GM23338 (cell line): ENCODE results near the gene ROR1. TPM values are rescaled to one million over a fixed set of nuclear protein-coding genes. Genes with fewer than 3 reads are reported as not detected.

Experiments used
- ATAC-seq: fragments of 200-7000 bp; cut with Tn5 transposase; 3 replicates; pipeline ENCODE4 v1.9.1; 2020
- DNase-seq: peaks from one replicate; pipeline ENCODE4 v3.0.0-alpha.2; 2015; ENCODE audit warnings: low spot score
- H2AFZ ChIP-seq: fragments of 200-600 bp; sonication (generic); 2 replicates; pipeline ENCODE4 v1.8.0; 2016; ENCODE audit warnings: antibody characterized with exemption, mild to moderate bottlenecking, moderate library complexity
- H3F3A ChIP-seq: fragments of 200-600 bp; sonication (generic); replicated peaks from 2 replicates; pipeline ENCODE4 v1.8.0; 2017; ENCODE audit warnings: antibody characterized with exemption, mixed run types, low read depth
- H3K27ac ChIP-seq: fragments of 200-600 bp; sonication (generic); 2 replicates; pipeline ENCODE4 v1.6.1; 2016; ENCODE audit warnings: low read depth
- H3K27me3 ChIP-seq: fragments of 200-600 bp; sonication (generic); 2 replicates; pipeline ENCODE4 v1.8.0; 2016; ENCODE audit warnings: mild to moderate bottlenecking, mixed run types, moderate library complexity; ENCODE audit not compliant: insufficient read depth
- H3K36me3 ChIP-seq: fragments of 200-600 bp; sonication (generic); 2 replicates; pipeline ENCODE4 v1.8.0; 2016; ENCODE audit warnings: mild to moderate bottlenecking; ENCODE audit not compliant: insufficient read depth
- H3K4me1 ChIP-seq: fragments of 200-600 bp; sonication (generic); 2 replicates; pipeline ENCODE4 v1.8.0; 2016; ENCODE audit warnings: mild to moderate bottlenecking, moderate library complexity; ENCODE audit not compliant: insufficient read depth
- H3K4me2 ChIP-seq: fragments of 200-600 bp; sonication (generic); 2 replicates; pipeline ENCODE4 v1.7.1; 2017; ENCODE audit warnings: mixed run types
- H3K4me3 ChIP-seq: fragments of 200-600 bp; sonication (generic); 2 replicates; pipeline ENCODE4 v1.6.1; 2016; ENCODE audit warnings: mixed run types
- H3K79me2 ChIP-seq: fragments of 200-600 bp; sonication (generic); replicated peaks from 2 replicates; pipeline ENCODE4 v1.8.0; 2017; ENCODE audit warnings: mild to moderate bottlenecking; ENCODE audit not compliant: insufficient read depth
- H3K9me2 ChIP-seq: fragments of 200-600 bp; sonication (generic); 2 replicates; pipeline ENCODE4 v1.8.0; 2017; ENCODE audit not compliant: insufficient read depth
- H4K20me1 ChIP-seq: fragments of 200-600 bp; sonication (generic); replicated peaks from 2 replicates; pipeline ENCODE4 v1.8.0; 2017; ENCODE audit warnings: mild to moderate bottlenecking; ENCODE audit not compliant: insufficient read depth
- H3K27ac Mint-ChIP-seq: 2 replicates; pipeline ENCODE4 v1.8.0; 2020; ENCODE audit warnings: inconsistent platforms, mild to moderate bottlenecking, moderate library complexity, mixed read lengths
- H3K27me3 Mint-ChIP-seq: 3 replicates; pipeline ENCODE4 v1.8.0; 2022; ENCODE audit warnings: low read depth, mild to moderate bottlenecking, moderate library complexity, mixed read lengths, inconsistent platforms; ENCODE audit not compliant: insufficient read depth, poor library complexity
- H3K36me3 Mint-ChIP-seq: 3 replicates; pipeline ENCODE4 v1.8.0; 2021; ENCODE audit warnings: low read depth, mild to moderate bottlenecking, inconsistent platforms, moderate library complexity, mixed read lengths
- H3K4me1 Mint-ChIP-seq: 3 replicates; pipeline ENCODE4 v1.8.0; 2020; ENCODE audit warnings: mild to moderate bottlenecking, inconsistent platforms, mixed read lengths
- H3K4me3 Mint-ChIP-seq: 3 replicates; pipeline ENCODE4 v1.8.0; 2021; ENCODE audit warnings: moderate library complexity, mild to moderate bottlenecking, inconsistent platforms, mixed read lengths
- H3K9me3 Mint-ChIP-seq: 3 replicates; pipeline ENCODE4 v1.8.0; 2020; ENCODE audit warnings: moderate library complexity, mild to moderate bottlenecking, inconsistent platforms, mixed read lengths
- CREB1 ChIP-seq: fragments of 250-450 bp; sonication (Bioruptor Pico); IDR thresholded peaks from 2 replicates; pipeline ENCODE4 v1.5.0; 2020; ENCODE audit warnings: low read depth, mild to moderate bottlenecking, moderate library complexity
- CTCF ChIP-seq, 2 experiments: fragments of 200-600 bp in 1 of 2; sonication (generic) in 1 of 2; conservative IDR thresholded peaks; 2 replicates each; pipeline versions ENCODE4 v1.5.1 to v1.6.1; 2016 to 2017; ENCODE audit warnings: antibody characterized with exemption in 2 of 2, low read depth in 2 of 2, mild to moderate bottlenecking in 2 of 2, moderate library complexity in 1 of 2
- EZH2 ChIP-seq: fragments of 200-600 bp; sonication (generic); IDR thresholded peaks from one replicate; pipeline ENCODE4 v1.8.0; 2017; ENCODE audit warnings: antibody characterized with exemption, mild to moderate bottlenecking, low read depth; ENCODE audit not compliant: unreplicated experiment
- EZH2phosphoT487 ChIP-seq: fragments of 200-600 bp; sonication (generic); IDR thresholded peaks from one replicate; pipeline ENCODE4 v1.8.1; 2018; ENCODE audit warnings: antibody characterized with exemption; ENCODE audit not compliant: unreplicated experiment
- NANOG ChIP-seq: IDR thresholded peaks from 2 replicates; pipeline ENCODE4 v1.6.1; 2016; ENCODE audit warnings: antibody characterized with exemption, borderline replicate concordance
- REST ChIP-seq: IDR thresholded peaks from one replicate; pipeline ENCODE4 v1.6.1; 2018; ENCODE audit warnings: antibody characterized with exemption; ENCODE audit not compliant: unreplicated experiment
- STAT1 ChIP-seq: IDR thresholded peaks from one replicate; pipeline ENCODE4 v1.6.1; 2016; ENCODE audit warnings: antibody characterized with exemption; ENCODE audit not compliant: unreplicated experiment
- ZNF114 ChIP-seq: fragments of 250-450 bp; sonication (Bioruptor Pico); IDR thresholded peaks from 2 replicates; pipeline ENCODE4 v1.5.0; 2020; ENCODE audit warnings: mild to moderate bottlenecking, moderate library complexity
- ZNF331 ChIP-seq: fragments of 250-450 bp; sonication (Bioruptor Pico); IDR thresholded peaks from 2 replicates; pipeline ENCODE4 v1.5.0; 2020; ENCODE audit warnings: low read depth, mild to moderate bottlenecking, moderate library complexity
- ZNF462 ChIP-seq: fragments of 250-450 bp; sonication (Bioruptor Pico); IDR thresholded peaks from 2 replicates; pipeline ENCODE4 v1.5.0; 2020; ENCODE audit warnings: mild to moderate bottlenecking, moderate library complexity
- polyA plus RNA-seq: library from polyadenylated mRNA; unstranded; fragments of >200 nt; fragmentation: Nextera tagmentation; extraction: Ambion mirVana; gene quantifications from 2 replicates; pipeline ENCODE4 v1.2.1, GENCODE V29; 2016
- total RNA-seq: library from RNA; depleted of rRNA; stranded (reverse); fragments of >200 nt; shearing (Covaris generic); gene quantifications from 2 replicates; pipeline ENCODE4 v1.2.3, GENCODE V29; 2014

The ROR1 gene
- total and polyA plus RNA-seq, 2 experiments from 2014 or later = 59.7 to 96.0 TPM

- Histone ChIP-seq H3K79me2 (no peaks in the 10 kb centered on the region), H3F3A (no peaks in the 10 kb centered on the region), H2AFZ (no peak overlapping the region), H3K4me2 (no peak overlapping the region), H3K4me1 (no peaks in the 10 kb centered on the region; the same call in 1 of the 2 replicates), H3K36me3 (no peaks in the 10 kb centered on the region; the same call in 1 of the 2 replicates), H3K27me3 (no peaks in the 10 kb centered on the region), H3K4me3 (no peak overlapping the region), H3K9me2 (peaks cover 4% of the 10 kb centered on the region), H3K27ac (no peak overlapping the region), H4K20me1 (peaks cover 4% of the 10 kb centered on the region)
- H3K4me3 Mint-ChIP-seq = no peak overlapping the region
- no peak for ATAC-seq
- TF ChIP-seq CREB1 = no peak
- TF ChIP-seq NANOG = no peak
- no peak for TF ChIP-seq STAT1
- TF ChIP-seq CTCF (conservative IDR thresholded peaks at IDR 0.05; ENCODE audit: low read depth in 2 of 2) = no peak
- no peak for TF ChIP-seq EZH2
- no peak for TF ChIP-seq ZNF114
- no peak for TF ChIP-seq ZNF331 (CRISPR knock-in tag)
- TF ChIP-seq REST = no peak
- no peak for TF ChIP-seq ZNF462 (CRISPR knock-in tag)
- TF ChIP-seq EZH2phosphoT487 = no peak
- no peak for DNase-seq
- H3K4me1 Mint-ChIP-seq = peaks cover 21% of the 10 kb centered on the region
- H3K36me3 Mint-ChIP-seq = peaks cover 26% of the 10 kb centered on the region
- H3K9me3 Mint-ChIP-seq = no peaks in the 10 kb centered on the region
- H3K27ac Mint-ChIP-seq = no peak overlapping the region
- H3K27me3 Mint-ChIP-seq = peaks cover 1% of the 10 kb centered on the region
Observed at GRCh38 chr1:64021066-64021465, 247.2 kb downstream of the ROR1 start.
